Daoy (cell line): Measurements from ENCODE around the gene INHBE. TPM values are rescaled to one million over a fixed set of nuclear protein-coding genes. Genes with fewer than 3 reads are reported as not detected.

Experiments
- DNase-seq: peaks from one replicate; pipeline ENCODE4 v3.0.0-alpha.2; 2015; ENCODE audit warnings: low read depth
- total RNA-seq: library from RNA; depleted of rRNA; stranded (reverse); fragments of >200 nt; shearing (Covaris generic); gene quantifications from 2 replicates; pipeline ENCODE4 v1.2.3, GENCODE V29; 2014

The INHBE gene
- total RNA-seq, 1 experiment from 2014 or later, result 0.80 TPM

DNA sequence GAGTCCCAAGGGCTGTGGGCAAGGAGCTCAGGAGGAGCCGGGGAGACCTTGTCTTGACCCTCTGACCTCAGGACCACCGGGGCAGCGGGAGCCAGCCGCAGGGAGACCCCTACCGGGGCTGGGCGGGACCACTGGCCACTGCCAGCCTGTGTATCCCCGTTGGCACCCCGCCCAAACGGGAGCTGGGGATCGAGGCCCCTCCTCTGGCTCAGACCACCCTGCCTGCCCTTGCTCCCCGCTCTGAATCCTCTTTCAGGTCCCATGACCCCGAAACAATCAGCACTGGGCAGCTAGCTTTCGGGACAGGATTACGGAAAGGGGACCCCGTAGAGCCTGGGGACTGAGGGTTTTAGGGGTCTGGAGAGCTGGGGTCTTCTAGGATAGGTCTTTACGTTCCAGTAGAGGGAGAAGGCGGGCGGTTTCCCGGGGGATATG lies 5.8 kb downstream of the INHBE start:
- DNase-seq, result no peak

DNA sequence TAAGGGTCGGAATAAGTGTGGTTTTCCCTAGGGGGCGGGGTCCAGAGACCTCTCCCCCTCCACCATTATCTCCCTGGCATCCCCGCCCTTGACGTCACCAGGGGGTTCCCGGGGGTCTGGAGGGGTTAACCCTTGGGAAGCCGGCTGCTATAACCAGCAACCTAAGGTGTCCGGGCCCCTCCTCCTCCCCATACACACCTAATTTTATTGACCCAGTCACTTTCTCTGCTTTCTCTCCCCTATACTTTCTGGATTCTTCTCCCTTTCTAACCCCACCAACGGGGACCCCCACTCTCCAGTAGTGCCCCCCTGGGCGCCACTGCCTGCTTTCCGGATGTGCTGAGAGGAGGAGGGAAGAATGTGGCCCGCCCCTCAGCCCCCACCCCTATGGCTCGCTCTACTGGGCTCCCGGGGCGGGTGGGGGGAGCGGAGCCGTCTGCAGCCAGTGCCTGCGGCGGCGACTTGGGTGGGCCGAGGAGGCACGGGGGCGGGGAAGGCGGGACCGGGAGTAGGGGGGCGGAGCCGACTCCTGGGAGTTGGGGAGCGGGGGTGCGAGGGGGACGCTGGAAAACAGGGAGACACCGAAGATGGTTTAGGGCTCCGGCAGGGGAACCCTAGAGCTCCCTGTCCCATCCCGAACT lies 6.3 kb downstream of the INHBE start:
- peak; percentile 82 for DNase-seq

DNA sequence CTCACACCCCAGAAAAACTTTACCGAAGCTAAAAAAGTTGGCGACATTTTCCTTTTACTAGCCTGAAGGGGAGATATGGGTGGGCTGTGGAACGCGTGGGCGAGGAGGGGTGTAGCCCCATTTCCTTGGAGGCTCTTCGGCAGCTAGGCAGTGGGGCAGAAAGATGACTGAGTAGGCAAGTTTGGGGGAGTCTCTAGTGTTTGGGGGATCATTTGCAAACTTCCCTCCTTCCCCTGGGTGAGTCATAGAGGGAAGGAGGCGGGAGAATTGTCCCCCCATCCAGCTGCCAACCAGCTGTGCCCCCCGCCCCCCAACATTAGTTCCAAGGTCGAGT lies 6.8 kb downstream of the INHBE start:
- peak; percentile 58 for DNase-seq

DNA sequence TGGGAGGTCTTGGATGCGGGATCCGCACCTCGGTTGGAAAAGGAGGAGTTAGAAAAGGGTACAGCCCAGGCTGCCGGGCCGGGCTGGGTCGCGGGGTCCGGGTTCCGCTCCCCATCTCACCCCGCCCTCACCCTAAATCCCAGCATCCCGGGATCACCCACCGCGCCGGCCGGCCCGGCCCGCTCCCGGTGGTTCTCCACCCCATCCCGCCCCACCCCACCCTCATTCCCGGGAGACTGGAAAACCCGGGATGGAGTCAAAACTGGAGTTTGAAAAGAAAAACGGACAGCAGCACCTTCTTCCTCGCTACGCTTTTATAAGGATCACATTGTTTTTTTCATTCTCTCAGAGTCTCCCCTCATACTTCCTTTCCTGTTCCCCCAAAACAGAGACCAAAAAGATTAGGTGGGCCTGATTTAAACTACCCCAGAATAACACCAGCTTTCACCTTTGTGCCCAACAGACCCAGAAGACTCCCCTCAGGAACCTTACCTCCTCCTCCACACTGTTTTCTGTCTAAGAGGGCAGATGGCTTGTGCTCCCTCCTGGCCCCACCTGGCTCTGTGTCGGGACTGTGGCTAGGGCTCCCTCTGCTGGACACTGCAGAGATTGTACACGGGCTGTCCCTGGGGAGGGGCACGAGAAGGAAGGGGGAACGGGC lies 7.3 kb downstream of the INHBE start:
- peak; percentile 94 for DNase-seq

DNA sequence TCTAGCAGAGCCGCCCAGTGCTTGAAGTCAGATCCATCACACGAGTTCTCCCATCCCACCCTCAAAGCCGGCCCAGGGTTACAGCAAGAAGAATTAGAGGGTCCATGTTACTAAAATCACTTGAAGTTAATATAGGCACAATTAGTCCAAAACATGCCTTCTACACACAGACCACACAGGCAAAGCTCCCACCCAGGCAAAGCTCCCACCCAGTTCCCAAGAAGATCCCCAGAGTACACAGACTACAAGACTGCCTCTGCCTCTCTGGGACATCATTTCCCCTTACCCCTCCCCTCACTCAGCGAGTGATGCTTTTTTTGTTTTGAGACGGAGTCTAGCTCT lies 7.8 kb downstream of the INHBE start:
- DNase-seq, result no peak

DNA sequence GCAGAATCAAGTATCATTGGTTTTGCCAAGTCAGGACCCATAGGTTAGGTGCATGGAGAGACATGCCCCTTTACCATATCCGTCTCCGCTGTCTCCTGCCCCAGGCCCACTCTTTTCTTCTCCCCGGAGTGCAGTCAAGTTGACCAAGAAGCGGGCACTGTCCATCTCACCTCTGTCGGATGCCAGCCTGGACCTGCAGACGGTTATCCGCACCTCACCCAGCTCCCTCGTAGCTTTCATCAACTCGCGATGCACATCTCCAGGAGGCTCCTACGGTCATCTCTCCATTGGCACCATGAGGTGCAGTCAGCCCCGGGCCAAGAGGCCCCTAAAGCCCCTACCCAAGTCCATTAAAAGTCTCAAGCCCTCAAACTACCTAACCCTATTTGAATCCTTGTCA lies 9.5 kb downstream of the INHBE start:
- DNase-seq, result no peak

DNA sequence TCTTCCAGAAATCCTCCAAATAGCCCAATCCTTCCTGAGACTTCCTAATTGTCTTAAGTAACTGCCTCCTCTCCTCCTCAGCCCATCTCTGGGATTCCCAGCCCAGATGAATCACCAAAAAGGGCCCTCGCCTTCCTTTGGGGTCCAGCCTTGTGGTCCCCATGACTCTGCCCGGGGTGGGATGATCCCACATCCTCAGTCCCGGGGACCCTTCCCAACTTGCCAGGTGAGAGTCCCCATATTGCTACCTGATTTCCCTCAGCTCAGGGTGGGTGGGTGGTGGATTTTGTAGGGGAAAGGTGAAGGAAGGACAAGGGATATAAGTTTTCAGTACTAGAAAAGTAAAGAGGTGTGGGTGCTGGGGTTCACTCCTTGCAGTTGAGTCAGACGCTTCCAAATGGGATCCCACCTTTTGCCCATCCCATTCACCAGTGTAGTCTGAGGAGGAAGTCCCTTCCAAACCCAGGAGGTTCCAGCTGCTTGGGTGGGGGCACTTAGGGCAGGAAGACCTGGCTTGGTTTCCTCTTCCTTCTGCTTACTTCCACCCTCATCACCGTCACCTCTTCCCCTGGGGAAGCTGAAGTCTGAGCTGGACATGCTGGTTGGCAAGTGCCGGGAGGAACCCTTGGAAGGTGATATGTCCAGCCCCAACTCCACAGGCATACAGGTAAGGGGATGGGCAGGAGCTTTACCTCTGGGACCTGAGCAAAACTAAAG lies 10.1 kb downstream of the INHBE start:
- no peak for DNase-seq

DNA sequence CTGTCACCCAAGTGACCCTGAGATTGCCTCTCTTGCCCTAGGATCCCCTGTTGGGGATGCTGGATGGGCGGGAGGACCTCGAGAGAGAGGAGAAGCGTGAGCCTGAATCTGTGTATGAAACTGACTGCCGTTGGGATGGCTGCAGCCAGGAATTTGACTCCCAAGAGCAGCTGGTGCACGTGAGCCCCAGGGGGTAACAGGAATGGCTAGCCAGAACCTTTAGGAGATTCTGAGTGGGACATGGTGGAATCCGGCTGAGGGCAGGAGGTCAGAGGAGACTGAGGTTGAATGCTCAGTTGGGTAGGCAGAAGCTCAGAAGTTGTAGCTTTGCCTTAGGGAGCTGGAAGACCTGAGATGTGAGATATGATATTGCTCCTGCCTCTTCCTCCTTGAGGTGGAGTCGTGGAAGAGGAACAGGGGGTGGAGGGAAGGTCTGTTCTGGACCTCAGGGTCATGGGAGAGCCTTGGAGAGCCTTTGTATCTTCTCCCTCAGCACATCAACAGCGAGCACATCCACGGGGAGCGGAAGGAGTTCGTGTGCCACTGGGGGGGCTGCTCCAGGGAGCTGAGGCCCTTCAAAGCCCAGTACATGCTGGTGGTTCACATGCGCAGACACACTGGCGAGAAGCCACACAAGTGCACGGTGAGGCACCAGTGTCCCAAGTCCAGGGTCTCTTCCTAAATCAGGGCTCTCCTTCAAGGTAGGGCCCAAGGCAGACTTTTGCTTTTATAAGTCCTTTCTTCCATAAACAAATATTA lies 10.8 kb downstream of the INHBE start:
- no peak for DNase-seq

DNA sequence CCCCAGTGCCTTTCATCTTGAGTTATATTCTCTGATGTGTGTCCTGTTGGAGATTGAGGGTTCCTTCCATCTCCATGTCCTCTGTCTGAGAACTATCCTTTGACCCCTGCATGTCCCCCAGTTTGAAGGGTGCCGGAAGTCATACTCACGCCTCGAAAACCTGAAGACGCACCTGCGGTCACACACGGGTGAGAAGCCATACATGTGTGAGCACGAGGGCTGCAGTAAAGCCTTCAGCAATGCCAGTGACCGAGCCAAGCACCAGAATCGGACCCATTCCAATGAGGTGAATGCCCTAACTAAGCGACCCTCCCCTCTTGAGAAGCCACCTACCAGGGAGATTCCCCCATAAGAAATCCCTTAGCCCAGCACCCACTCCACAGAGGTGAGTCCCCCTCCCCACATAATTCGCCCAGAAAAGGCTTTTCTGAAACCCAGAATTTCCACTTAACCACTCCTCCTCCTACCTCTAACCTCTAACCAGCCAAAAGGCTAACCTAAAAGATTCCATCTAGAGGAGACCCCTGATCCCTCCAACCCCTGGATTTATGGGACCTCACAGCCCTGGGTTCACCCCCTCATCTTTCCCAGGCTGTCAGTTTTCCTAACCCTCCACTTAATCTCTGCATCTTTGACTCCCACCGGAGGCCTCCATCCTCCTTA lies 12.2 kb downstream of the INHBE start:
- no peak for DNase-seq

DNA sequence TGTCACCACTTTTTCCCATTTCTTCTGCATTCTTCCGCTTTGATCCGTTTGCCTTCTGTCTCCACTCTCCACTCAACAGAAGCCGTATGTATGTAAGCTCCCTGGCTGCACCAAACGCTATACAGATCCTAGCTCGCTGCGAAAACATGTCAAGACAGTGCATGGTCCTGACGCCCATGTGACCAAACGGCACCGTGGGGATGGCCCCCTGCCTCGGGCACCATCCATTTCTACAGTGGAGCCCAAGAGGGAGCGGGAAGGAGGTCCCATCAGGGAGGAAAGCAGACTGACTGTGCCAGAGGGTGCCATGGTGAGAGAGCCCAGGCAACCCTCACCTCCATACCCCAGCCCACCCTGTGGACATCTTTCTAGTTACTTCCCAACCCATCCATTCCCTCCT lies 12.8 kb downstream of the INHBE start:
- no peak for DNase-seq

DNA sequence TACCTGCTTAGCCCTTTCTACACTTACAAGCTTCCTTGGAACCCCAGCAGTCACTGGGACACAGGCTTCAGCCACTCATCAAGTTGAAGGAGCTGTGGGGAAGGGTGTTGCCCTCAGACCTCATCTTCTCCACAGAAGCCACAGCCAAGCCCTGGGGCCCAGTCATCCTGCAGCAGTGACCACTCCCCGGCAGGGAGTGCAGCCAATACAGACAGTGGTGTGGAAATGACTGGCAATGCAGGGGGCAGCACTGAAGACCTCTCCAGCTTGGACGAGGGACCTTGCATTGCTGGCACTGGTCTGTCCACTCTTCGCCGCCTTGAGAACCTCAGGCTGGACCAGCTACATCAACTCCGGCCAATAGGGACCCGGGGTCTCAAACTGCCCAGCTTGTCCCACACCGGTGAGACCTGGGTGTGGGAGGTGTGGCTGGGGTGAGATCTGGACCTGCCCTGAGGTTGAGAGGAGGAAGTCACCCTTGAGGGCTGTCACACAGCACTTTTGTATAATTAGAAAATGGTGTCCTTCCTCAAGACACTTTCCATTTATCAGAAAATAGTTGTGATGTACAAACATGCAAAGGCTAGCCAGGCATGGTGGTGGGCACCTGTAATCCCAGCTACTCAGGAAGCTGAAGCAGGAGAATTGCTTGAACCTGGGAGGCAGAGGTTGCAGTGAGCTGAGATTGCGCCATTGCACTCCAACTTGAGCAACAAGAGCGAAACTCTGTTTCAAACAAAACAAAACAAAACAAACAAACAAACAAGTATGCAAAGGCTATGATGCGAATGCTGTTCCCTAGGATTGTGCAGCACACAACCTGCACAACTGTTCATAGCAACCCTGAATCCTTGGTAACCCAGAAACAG lies 14.4 kb downstream of the INHBE start:
- no peak for DNase-seq

DNA sequence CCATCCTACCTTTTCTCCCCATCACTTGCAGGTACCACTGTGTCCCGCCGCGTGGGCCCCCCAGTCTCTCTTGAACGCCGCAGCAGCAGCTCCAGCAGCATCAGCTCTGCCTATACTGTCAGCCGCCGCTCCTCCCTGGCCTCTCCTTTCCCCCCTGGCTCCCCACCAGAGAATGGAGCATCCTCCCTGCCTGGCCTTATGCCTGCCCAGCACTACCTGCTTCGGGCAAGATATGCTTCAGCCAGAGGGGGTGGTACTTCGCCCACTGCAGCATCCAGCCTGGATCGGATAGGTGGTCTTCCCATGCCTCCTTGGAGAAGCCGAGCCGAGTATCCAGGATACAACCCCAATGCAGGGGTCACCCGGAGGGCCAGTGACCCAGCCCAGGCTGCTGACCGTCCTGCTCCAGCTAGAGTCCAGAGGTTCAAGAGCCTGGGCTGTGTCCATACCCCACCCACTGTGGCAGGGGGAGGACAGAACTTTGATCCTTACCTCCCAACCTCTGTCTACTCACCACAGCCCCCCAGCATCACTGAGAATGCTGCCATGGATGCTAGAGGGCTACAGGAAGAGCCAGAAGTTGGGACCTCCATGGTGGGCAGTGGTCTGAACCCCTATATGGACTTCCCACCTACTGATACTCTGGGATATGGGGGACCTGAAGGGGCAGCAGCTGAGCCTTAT lies 15.3 kb downstream of the INHBE start:
- DNase-seq, result no peak

DNA sequence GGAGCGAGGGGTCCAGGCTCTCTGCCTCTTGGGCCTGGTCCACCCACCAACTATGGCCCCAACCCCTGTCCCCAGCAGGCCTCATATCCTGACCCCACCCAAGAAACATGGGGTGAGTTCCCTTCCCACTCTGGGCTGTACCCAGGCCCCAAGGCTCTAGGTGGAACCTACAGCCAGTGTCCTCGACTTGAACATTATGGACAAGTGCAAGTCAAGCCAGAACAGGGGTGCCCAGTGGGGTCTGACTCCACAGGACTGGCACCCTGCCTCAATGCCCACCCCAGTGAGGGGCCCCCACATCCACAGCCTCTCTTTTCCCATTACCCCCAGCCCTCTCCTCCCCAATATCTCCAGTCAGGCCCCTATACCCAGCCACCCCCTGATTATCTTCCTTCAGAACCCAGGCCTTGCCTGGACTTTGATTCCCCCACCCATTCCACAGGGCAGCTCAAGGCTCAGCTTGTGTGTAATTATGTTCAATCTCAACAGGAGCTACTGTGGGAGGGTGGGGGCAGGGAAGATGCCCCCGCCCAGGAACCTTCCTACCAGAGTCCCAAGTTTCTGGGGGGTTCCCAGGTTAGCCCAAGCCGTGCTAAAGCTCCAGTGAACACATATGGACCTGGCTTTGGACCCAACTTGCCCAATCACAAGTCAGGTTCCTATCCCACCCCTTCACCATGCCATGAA lies 16.0 kb downstream of the INHBE start:
- no peak for DNase-seq

DNA sequence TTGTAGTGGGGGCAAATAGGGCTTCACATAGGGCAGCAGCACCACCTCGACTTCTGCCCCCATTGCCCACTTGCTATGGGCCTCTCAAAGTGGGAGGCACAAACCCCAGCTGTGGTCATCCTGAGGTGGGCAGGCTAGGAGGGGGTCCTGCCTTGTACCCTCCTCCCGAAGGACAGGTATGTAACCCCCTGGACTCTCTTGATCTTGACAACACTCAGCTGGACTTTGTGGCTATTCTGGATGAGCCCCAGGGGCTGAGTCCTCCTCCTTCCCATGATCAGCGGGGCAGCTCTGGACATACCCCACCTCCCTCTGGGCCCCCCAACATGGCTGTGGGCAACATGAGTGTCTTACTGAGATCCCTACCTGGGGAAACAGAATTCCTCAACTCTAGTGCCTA lies 16.6 kb downstream of the INHBE start:
- DNase-seq, result no peak

DNA sequence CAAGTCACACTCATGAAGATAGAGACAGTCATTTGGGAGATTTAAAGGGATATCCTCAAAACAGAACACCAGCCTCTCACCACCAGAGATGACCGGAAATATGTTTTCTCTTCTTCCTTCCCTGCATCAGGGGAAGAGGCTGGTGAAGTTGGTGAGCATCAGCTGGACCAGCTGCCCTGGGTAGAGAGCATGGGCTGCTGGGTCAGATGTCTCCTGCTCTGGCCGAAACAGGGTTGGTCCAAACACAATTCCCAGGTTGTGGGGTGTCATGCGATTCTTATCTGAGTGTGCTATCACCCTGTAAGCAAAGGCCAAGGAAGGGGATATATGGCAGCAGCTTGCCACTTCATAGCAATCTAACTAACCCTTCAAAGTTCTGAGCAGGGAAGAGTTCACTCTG lies 17.3 kb downstream of the INHBE start:
- no peak for DNase-seq

DNA sequence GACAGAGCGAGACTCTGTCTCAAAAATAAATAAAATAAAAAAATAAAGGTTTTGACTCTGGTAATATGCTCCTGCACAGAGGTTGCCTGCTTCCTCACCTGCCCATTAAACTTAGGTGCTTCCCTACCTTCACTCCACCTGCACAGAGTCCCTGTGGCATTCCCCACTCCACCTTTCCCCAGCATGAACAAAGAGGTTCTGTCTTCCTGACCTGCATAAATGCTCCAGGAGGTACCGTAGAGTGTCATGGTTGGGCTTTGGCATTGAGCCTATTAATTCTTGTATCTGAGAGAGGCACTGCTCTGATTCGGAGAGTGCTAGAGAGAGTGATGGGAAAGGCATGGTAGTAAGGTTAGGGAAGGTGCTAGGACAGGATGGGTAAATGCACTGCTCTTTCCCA lies 18.3 kb downstream of the INHBE start:
- no peak for DNase-seq

DNA sequence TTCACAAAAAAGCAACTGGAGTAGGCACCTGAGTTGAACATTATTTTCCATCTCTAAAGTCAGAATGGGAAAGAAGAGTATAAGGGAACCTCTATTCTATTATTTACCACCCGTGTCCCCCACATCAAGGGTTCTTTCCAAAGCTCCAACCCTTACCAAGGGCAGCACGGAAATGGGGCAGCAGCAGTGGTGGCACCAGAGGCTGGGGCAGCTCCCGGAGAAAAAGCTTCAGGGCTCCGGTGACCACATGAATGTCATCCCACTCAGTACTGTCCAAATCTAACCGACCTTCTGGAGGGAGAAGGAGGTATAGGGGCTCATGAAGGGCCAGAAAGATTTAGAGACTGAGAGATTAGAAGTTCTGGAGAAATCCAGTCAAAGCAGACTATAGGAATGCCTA lies 18.8 kb downstream of the INHBE start:
- no peak for DNase-seq

DNA sequence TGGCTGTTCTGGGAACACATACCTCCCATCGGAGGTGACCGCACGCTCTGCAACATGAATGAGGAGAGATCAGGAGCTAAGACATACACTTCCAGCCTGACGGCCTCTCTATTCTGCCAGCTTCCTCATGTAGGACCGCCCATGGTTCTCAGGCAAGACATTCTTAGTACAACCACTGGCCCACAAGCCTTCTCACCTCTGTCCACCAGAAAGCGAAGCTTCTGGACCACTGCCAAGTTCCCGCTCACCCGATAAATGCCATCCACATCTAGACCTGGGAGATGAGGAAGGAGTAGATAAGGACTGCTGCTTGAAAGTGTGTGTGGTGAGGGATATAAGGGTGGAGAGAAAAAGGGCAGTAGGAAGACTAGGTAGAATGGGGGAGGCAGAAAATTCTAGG lies 19.3 kb downstream of the INHBE start:
- no peak for DNase-seq

DNA sequence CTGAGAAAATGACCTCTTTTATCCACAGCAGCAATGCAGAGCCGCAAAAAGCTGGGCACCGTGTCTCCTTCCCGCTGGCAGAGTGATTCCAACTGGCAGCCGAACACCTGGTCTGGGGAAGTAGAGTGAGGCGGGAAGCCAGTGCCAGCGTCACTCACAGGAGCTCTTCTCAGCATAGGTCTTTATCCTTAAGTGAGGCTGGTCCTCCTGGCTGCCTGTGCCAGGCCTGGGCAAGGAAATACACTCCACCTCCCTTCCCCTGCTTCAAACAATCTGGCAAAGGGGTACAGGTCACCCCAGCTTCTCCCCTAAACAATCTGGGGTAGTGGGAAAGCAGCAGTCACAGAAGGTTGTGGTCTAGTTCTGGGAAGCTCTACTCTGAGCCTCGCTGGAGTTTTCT lies 19.8 kb downstream of the INHBE start:
- DNase-seq, result no peak
